Keratinocyte (primary cell): ENCODE data around the gene ABHD4.

Experiments
- EZH2 ChIP-seq: IDR thresholded peaks from one replicate; pipeline ENCODE4 v1.6.1; 2012; ENCODE audit warnings: inconsistent platforms, mild to moderate bottlenecking, low read length, moderate library complexity
- TF ChIP-seq, protein P1 (sequence below), 3 experiments: IDR thresholded peaks in 1 of 3; conservative IDR thresholded peaks in 1 of 3; optimal IDR thresholded peaks in 1 of 3; 2 replicates in 2 of 3; 3 replicates in 1 of 3; pipeline versions ENCODE3 to v1.5.1; 2011; ENCODE audit warnings: low read length in 3 of 3, mild to moderate bottlenecking in 3 of 3, moderate library complexity in 2 of 3, control low read depth in 1 of 3, inconsistent platforms in 1 of 3; ENCODE audit not compliant: insufficient read depth in 2 of 3; ENCODE audit errors: extremely low read depth in 1 of 3

DNA sequence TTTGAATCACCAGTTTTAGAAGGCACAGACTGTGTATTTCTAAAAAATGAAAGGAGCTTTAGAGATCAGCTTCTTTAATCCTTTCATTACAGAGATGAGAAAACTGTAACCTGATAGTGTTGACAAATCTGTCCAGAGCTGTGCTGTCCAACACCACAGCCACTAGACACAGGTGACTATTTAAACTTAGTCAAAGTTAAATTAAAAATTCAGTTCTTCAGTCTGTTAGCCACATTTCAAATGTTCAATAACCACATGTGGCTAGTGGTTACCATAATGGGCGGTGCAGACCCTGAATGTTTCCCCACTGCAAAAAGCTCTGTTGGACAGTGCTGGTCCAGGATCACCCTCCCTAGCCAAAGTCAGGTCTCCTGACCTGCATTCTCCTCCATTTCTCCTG lies 30.7 kb upstream of the ABHD4 start:
- no peak for TF ChIP-seq EZH2
- TF ChIP-seq, protein P1, sequence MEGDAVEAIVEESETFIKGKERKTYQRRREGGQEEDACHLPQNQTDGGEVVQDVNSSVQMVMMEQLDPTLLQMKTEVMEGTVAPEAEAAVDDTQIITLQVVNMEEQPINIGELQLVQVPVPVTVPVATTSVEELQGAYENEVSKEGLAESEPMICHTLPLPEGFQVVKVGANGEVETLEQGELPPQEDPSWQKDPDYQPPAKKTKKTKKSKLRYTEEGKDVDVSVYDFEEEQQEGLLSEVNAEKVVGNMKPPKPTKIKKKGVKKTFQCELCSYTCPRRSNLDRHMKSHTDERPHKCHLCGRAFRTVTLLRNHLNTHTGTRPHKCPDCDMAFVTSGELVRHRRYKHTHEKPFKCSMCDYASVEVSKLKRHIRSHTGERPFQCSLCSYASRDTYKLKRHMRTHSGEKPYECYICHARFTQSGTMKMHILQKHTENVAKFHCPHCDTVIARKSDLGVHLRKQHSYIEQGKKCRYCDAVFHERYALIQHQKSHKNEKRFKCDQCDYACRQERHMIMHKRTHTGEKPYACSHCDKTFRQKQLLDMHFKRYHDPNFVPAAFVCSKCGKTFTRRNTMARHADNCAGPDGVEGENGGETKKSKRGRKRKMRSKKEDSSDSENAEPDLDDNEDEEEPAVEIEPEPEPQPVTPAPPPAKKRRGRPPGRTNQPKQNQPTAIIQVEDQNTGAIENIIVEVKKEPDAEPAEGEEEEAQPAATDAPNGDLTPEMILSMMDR (optimal IDR thresholded peaks at IDR 0.05 in 1 of 3, IDR thresholded peaks at IDR 0.05 in 1 of 3, conservative IDR thresholded peaks at IDR 0.05 in 1 of 3; ENCODE audit: extremely low read depth in 1 of 3, insufficient read depth in 2 of 3, low read length in 3 of 3): no peak
